ENCODE data around the gene LHX3.

LHX3 gene

GRCh38 chr9:136209232-136209631 is 4.3 kb upstream of the LHX3 start:
- TF ChIP-seq ZBTB7A (IDR thresholded peaks at IDR 0.05; ENCODE audit: low read depth) = no peak
- TF ChIP-seq, protein P1, sequence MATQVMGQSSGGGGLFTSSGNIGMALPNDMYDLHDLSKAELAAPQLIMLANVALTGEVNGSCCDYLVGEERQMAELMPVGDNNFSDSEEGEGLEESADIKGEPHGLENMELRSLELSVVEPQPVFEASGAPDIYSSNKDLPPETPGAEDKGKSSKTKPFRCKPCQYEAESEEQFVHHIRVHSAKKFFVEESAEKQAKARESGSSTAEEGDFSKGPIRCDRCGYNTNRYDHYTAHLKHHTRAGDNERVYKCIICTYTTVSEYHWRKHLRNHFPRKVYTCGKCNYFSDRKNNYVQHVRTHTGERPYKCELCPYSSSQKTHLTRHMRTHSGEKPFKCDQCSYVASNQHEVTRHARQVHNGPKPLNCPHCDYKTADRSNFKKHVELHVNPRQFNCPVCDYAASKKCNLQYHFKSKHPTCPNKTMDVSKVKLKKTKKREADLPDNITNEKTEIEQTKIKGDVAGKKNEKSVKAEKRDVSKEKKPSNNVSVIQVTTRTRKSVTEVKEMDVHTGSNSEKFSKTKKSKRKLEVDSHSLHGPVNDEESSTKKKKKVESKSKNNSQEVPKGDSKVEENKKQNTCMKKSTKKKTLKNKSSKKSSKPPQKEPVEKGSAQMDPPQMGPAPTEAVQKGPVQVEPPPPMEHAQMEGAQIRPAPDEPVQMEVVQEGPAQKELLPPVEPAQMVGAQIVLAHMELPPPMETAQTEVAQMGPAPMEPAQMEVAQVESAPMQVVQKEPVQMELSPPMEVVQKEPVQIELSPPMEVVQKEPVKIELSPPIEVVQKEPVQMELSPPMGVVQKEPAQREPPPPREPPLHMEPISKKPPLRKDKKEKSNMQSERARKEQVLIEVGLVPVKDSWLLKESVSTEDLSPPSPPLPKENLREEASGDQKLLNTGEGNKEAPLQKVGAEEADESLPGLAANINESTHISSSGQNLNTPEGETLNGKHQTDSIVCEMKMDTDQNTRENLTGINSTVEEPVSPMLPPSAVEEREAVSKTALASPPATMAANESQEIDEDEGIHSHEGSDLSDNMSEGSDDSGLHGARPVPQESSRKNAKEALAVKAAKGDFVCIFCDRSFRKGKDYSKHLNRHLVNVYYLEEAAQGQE (IDR thresholded peaks at IDR 0.05; ENCODE audit: low read depth) = no peak
- TF ChIP-seq FOXM1 (IDR thresholded peaks at IDR 0.05; ENCODE audit: borderline replicate concordance, low read depth) = no peak
- no peak for TF ChIP-seq RAD21 (IDR thresholded peaks at IDR 0.05; ENCODE audit: low read depth)
- TF ChIP-seq EGR1 (IDR thresholded peaks at IDR 0.05) = no peak
- TF ChIP-seq TEAD4 (IDR thresholded peaks at IDR 0.05) = no peak
- TF ChIP-seq, protein P2, sequence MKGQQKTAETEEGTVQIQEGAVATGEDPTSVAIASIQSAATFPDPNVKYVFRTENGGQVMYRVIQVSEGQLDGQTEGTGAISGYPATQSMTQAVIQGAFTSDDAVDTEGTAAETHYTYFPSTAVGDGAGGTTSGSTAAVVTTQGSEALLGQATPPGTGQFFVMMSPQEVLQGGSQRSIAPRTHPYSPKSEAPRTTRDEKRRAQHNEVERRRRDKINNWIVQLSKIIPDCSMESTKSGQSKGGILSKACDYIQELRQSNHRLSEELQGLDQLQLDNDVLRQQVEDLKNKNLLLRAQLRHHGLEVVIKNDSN (IDR thresholded peaks at IDR 0.05) = no peak
- no peak for TF ChIP-seq YY1 (IDR thresholded peaks at IDR 0.05; ENCODE audit: low read depth)
- TF ChIP-seq NFIC (IDR thresholded peaks at IDR 0.05) = no peak
- no peak for TF ChIP-seq TAF1 (IDR thresholded peaks at IDR 0.05; ENCODE audit: low read depth)
- TF ChIP-seq MAX (IDR thresholded peaks at IDR 0.05) = no peak
- no peak for TF ChIP-seq EP300 (IDR thresholded peaks at IDR 0.05; ENCODE audit: borderline replicate concordance)
- no peak for TF ChIP-seq CEBPB (IDR thresholded peaks at IDR 0.05)
- no peak for TF ChIP-seq CREB1 (IDR thresholded peaks at IDR 0.05; ENCODE audit: low read depth)
- TF ChIP-seq TCF12 (IDR thresholded peaks at IDR 0.05; ENCODE audit: low read depth) = no peak

- TF ChIP-seq YY1 (IDR thresholded peaks at IDR 0.05; ENCODE audit: low read depth) = no peak
- no peak for TF ChIP-seq ZBTB7A (IDR thresholded peaks at IDR 0.05; ENCODE audit: low read depth)
- TF ChIP-seq TCF12 (IDR thresholded peaks at IDR 0.05; ENCODE audit: low read depth) = no peak
- no peak for TF ChIP-seq RAD21 (IDR thresholded peaks at IDR 0.05; ENCODE audit: low read depth)
- no peak for TF ChIP-seq EP300 (IDR thresholded peaks at IDR 0.05; ENCODE audit: borderline replicate concordance)
- TF ChIP-seq TAF1 (IDR thresholded peaks at IDR 0.05; ENCODE audit: low read depth) = no peak
- TF ChIP-seq, protein P2 (IDR thresholded peaks at IDR 0.05) = no peak
- TF ChIP-seq TEAD4 (IDR thresholded peaks at IDR 0.05) = no peak
- TF ChIP-seq FOXM1 (IDR thresholded peaks at IDR 0.05; ENCODE audit: borderline replicate concordance, low read depth) = no peak
Measured at GRCh38 chr9:136208675-136209074, 3.7 kb upstream of the LHX3 start.

DNA sequence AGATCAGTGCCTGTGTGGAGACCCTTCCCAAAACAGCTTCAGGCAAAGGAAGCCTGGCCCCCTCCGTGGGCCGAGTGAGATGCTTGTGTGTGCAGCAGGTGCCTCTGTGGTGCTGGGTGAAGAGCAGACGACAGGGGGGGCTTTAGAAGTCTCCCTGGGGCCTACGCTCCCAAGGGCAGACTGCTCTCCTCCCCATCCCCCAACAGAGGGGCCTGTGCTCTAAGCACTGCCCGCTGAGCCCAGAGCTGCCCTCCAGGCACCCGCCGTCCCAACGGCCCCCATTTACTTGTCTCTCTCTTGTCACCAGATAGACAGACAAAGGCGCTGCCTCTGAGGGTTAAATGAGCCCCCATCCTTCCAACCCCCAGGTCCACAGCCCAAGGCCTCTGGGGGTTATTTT is 2.7 kb upstream of the LHX3 start:
- TF ChIP-seq CEBPB (IDR thresholded peaks at IDR 0.05) = no peak
- no peak for TF ChIP-seq EGR1 (IDR thresholded peaks at IDR 0.05)
- TF ChIP-seq, protein P2 (IDR thresholded peaks at IDR 0.05) = no peak
- no peak for TF ChIP-seq ZBTB7A (IDR thresholded peaks at IDR 0.05; ENCODE audit: low read depth)
- TF ChIP-seq YY1 (IDR thresholded peaks at IDR 0.05; ENCODE audit: low read depth) = no peak
- TF ChIP-seq EP300 (IDR thresholded peaks at IDR 0.05; ENCODE audit: borderline replicate concordance) = no peak
- TF ChIP-seq TEAD4 (IDR thresholded peaks at IDR 0.05) = no peak
- no peak for TF ChIP-seq FOXM1 (IDR thresholded peaks at IDR 0.05; ENCODE audit: borderline replicate concordance, low read depth)
- TF ChIP-seq CREB1 (IDR thresholded peaks at IDR 0.05; ENCODE audit: low read depth) = no peak
- TF ChIP-seq MAX (IDR thresholded peaks at IDR 0.05) = no peak
- TF ChIP-seq, protein P1 (IDR thresholded peaks at IDR 0.05; ENCODE audit: low read depth) = no peak

- TF ChIP-seq TEAD4 (IDR thresholded peaks at IDR 0.05) (no peak), YY1 (IDR thresholded peaks at IDR 0.05; ENCODE audit: low read depth) (no peak), MAX (IDR thresholded peaks at IDR 0.05) (no peak), FOXM1 (IDR thresholded peaks at IDR 0.05; ENCODE audit: borderline replicate concordance, low read depth) (no peak), TAF1 (IDR thresholded peaks at IDR 0.05; ENCODE audit: low read depth) (no peak), ZBTB7A (IDR thresholded peaks at IDR 0.05; ENCODE audit: low read depth) (no peak), TCF12 (IDR thresholded peaks at IDR 0.05; ENCODE audit: low read depth) (no peak), EGR1 (IDR thresholded peaks at IDR 0.05) (no peak), EP300 (IDR thresholded peaks at IDR 0.05; ENCODE audit: borderline replicate concordance) (no peak), NFIC (IDR thresholded peaks at IDR 0.05) (no peak), CREB1 (IDR thresholded peaks at IDR 0.05; ENCODE audit: low read depth) (no peak), RAD21 (IDR thresholded peaks at IDR 0.05; ENCODE audit: low read depth) (no peak), CEBPB (IDR thresholded peaks at IDR 0.05) (no peak)
- TF ChIP-seq, protein P2 (IDR thresholded peaks at IDR 0.05) = no peak
- TF ChIP-seq, protein P1 (IDR thresholded peaks at IDR 0.05; ENCODE audit: low read depth) = no peak
Measured at GRCh38 chr9:136206602-136207275, 1.8 kb upstream of the LHX3 start.

Data from Ishikawa (cell line).